KMS-11 (cell line): ENCODE data around the gene TBC1D24.

Experiments
- H2AFZ ChIP-seq: fragments of 200-600 bp; sonication (generic); 2 replicates; pipeline ENCODE4 v1.6.1; 2016; ENCODE audit warnings: antibody characterized with exemption, mixed run types, low read depth
- H3K27ac ChIP-seq: fragments of 200-600 bp; sonication (generic); 2 replicates; pipeline ENCODE4 v1.6.1; 2016; ENCODE audit warnings: mild to moderate bottlenecking, mixed run types
- H3K27me3 ChIP-seq: fragments of 200-600 bp; sonication (generic); 2 replicates; pipeline ENCODE4 v1.6.1; 2017; ENCODE audit warnings: mild to moderate bottlenecking, low read depth, mixed run types, moderate library complexity; ENCODE audit not compliant: insufficient read depth
- H3K36me3 ChIP-seq: fragments of 200-600 bp; sonication (generic); 2 replicates; pipeline ENCODE4 v1.6.1; 2017; ENCODE audit warnings: mild to moderate bottlenecking, mixed run types; ENCODE audit not compliant: insufficient read depth
- H3K4me1 ChIP-seq: fragments of 200-600 bp; sonication (generic); 2 replicates; pipeline ENCODE4 v1.6.1; 2016; ENCODE audit warnings: mild to moderate bottlenecking, low read depth, mixed run types; ENCODE audit not compliant: poor library complexity, severe bottlenecking
- H3K4me2 ChIP-seq: fragments of 200-600 bp; sonication (generic); 2 replicates; pipeline ENCODE4 v1.7.0; 2016; ENCODE audit warnings: mild to moderate bottlenecking, mixed run types
- H3K4me3 ChIP-seq: fragments of 200-600 bp; sonication (generic); IDR thresholded peaks from 2 replicates; pipeline ENCODE4 v1.6.1; 2017; ENCODE audit warnings: low read depth, low read length, mixed read lengths; ENCODE audit not compliant: insufficient read depth
- H3K79me2 ChIP-seq: fragments of 200-600 bp; sonication (generic); 2 replicates; pipeline ENCODE4 v1.6.1; 2016; ENCODE audit warnings: low read depth, mixed run types; ENCODE audit not compliant: insufficient read depth
- H3K9ac ChIP-seq: fragments of 200-600 bp; sonication (generic); 2 replicates; pipeline ENCODE4 v1.6.1; 2016; ENCODE audit warnings: mild to moderate bottlenecking, mixed run types
- H4K20me1 ChIP-seq: fragments of 200-600 bp; sonication (generic); 2 replicates; pipeline ENCODE4 v1.6.1; 2016; ENCODE audit warnings: mild to moderate bottlenecking, mixed run types; ENCODE audit not compliant: insufficient read depth
- TF ChIP-seq, protein P1 (sequence below): fragments of 200-600 bp; sonication (generic); conservative IDR thresholded peaks from 2 replicates; pipeline ENCODE4 v1.6.1; 2017; ENCODE audit warnings: low read depth, mild to moderate bottlenecking, antibody characterized with exemption, low read length, moderate library complexity, mixed read lengths

Gene TBC1D24

DNA sequence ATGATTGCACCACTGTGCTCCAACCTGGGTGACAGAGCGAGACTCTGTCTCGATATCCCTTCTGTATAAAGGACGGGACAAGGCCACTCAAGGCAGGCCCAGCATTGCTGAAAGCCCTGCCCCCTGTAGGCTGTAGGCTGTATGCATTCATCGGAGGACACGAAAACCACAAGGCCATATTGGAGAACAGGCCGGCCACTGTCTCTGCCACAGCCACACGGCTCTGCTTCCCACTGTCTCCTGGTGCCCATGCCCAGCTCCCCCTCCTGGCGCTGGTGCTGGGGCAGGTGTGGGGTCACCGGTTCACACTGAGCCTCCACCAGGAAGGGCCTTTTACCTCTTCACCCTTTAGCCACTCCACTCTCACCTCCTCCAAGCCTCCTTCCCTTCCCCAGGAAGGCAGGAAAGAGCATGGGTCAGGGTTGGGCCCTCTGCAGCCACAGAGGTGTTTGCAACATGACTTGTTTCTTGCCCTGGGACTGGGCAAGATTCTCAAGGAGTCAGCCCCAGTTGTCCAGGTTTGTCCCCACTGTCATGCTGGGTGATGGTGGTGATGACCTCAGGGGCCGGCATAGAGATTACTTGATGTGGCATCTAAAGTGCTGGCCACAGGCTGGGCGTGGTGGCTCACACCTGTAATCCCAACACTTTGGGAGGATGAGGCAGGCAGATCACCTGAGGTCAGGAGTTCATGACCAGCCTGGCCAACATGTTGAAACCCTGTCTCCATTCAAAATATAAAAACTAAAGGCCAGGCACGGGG lies 9.1 kb upstream of the TBC1D24 start:
- no peaks in the 10 kb centered on the region for H4K20me1 ChIP-seq
- TF ChIP-seq, protein P1, sequence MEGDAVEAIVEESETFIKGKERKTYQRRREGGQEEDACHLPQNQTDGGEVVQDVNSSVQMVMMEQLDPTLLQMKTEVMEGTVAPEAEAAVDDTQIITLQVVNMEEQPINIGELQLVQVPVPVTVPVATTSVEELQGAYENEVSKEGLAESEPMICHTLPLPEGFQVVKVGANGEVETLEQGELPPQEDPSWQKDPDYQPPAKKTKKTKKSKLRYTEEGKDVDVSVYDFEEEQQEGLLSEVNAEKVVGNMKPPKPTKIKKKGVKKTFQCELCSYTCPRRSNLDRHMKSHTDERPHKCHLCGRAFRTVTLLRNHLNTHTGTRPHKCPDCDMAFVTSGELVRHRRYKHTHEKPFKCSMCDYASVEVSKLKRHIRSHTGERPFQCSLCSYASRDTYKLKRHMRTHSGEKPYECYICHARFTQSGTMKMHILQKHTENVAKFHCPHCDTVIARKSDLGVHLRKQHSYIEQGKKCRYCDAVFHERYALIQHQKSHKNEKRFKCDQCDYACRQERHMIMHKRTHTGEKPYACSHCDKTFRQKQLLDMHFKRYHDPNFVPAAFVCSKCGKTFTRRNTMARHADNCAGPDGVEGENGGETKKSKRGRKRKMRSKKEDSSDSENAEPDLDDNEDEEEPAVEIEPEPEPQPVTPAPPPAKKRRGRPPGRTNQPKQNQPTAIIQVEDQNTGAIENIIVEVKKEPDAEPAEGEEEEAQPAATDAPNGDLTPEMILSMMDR = peak; percentile 42
- no peak overlapping the region for H2AFZ ChIP-seq
- no peak overlapping the region for H3K4me3 ChIP-seq
- H3K36me3 ChIP-seq = no peaks in the 10 kb centered on the region
- no peak overlapping the region for H3K9ac ChIP-seq
- no peak overlapping the region for H3K27ac ChIP-seq
- peaks cover 21% of the 10 kb centered on the region for H3K27me3 ChIP-seq
- H3K4me2 ChIP-seq = no peak overlapping the region
- peaks cover 32% of the 10 kb centered on the region for H3K4me1 ChIP-seq
- 0 out of 2 replicates have a peak, but pooled peaks cover under 1% of the 10 kb centered on the region for H3K79me2 ChIP-seq

DNA sequence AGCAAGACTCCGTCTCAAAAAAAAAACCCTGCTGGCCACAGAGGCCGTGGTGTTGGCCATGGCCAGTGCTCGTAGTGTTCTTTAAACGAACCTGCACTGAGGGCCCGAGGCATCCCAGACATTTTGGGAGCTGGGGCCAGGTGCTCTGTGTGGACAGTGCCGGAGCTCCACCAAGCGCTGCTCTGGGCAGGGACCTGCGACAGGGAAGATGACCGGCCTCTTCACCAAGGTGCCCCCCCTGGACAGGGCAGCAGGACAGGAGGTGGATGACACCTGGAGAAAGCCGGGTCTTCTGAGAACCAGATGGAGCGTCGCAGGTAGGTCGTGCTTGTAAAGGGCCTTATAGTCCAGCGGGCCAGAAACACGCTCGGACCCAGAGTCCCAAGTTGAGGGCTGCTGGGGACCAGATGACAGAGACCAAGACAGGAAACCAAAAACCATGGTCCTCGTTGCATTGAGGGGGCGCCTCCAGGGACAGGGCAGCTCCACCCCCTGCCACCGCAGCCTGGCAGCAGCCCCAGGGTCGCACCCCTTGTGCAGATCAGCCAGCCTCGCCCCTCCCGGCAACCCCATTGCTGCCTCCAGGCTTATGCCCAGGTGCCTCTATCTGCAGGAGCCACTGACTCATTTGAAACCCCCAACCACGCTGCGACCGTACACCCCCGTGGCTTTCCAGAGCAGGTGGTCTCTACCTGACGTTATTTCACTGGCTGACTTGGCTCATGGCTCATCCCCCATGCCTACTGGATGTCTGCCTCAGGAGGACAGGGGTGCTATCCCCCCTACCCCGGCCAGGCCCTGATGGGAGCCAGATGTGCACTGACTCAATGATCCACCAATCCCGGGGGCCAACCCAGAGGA lies 8.0 kb upstream of the TBC1D24 start:
- Histone ChIP-seq H3K36me3 (no peaks in the 10 kb centered on the region), H3K79me2 (no peaks in the 10 kb centered on the region), H3K27me3 (peaks cover 31% of the 10 kb centered on the region), H3K4me1 (peaks cover 36% of the 10 kb centered on the region), H3K4me2 (no peak overlapping the region), H3K27ac (no peak overlapping the region), H3K4me3 (no peak overlapping the region), H2AFZ (no peak overlapping the region), H4K20me1 (no peaks in the 10 kb centered on the region), H3K9ac (no peak overlapping the region; the same call in 1 of the 2 replicates)
- TF ChIP-seq, protein P1 = no peak

DNA sequence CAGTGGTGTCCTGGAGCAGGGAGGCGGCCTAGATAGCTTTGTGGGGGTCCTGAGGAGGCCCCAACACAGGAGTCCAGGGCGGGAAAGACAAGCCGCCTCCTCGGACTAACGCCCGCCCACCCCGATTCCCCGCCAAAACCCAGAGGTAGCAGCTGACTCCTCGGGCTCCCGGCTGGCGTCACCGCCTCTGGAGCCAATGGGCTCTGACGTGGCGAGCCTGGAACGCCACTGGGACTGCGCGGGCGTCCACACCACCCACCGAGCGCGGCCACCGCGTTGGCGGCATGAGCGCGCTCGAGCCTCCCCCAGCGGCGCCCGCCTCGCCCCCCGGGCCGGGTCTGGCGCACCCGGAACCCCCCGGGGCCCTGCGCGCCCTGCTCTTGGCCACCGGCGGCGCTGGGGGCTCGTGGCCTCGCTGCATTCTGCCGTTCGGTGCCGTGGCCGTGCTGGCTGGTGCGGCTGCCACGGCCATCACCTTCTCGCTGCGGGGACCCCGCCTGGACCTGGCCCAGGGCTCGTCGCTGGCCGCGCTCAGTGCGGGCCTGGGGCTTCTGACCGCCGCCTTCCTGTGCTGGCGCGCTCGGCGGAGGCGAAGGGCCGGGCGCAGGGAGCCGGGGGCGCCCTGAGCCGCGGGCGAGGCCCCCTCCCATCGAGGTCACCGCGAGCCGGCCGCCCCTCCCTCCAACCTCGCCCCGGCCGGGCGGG lies 7.2 kb upstream of the TBC1D24 start:
- peak overlapping the region; percentile 47; the same call in 1 of the 2 replicates for H3K9ac ChIP-seq

More for the DNA sequence above, 7.2 kb upstream of the TBC1D24 start:
- Histone ChIP-seq H4K20me1 (no peaks in the 10 kb centered on the region), H3K27ac (no peak overlapping the region), H2AFZ (peak overlapping the region; percentile 30; the same call in 1 of the 2 replicates), H3K4me3 (no peak overlapping the region), H3K36me3 (no peaks in the 10 kb centered on the region), H3K27me3 (peaks cover 37% of the 10 kb centered on the region), H3K4me1 (peaks cover 39% of the 10 kb centered on the region), H3K79me2 (no peaks in the 10 kb centered on the region), H3K4me2 (peak overlapping the region; percentile 86)
- TF ChIP-seq, protein P1 = no peak
